ENCODE results near the gene TIE1.

TIE1 gene

GRCh38 chr1:43312663-43313515 is 12.1 kb downstream of the TIE1 start:
- no peak for DNase-seq

- DNase-seq: no peak
Observed at GRCh38 chr1:43313771-43314170, 13.0 kb downstream of the TIE1 start.

DNA sequence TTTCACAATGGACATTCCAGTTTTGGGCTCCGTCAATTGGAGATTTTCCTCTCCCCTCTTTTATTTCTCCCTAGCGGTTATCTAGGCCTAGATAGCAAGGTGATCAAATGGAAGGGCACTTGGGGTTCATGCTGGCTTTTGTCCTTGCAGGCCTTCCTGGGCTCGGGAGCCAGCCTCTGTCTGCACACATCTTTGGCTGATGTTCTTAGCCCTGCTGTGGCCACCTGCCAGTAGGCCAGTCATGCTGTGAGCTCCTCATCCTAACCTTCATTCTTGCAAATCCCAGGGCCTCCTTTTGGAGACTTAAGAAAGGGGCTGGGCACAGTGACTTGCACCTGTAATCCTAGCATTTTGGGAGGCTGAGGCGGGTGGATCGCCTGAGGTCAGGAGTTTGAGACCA is 13.5 kb downstream of the TIE1 start:
- no peak for DNase-seq

DNA sequence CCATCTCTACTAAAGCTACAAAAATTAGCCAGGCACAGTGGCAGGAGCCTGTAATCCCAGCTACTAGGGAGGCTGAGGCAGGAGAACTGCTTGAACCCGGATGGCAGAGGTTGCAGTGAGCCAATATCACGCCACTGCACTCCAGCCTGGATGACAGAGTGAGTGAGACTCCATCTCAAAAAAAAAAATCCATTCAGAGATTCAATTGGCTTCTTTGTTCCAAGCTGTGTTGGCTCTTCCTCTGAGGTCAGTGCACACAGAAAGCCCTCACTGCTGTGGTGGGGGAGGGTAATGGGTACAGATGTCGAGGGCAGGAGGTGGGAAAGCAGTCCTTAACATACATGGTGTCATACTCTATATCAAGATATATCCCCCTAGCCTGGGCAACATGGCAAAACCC is 14.7 kb downstream of the TIE1 start:
- DNase-seq: no peak

DNA sequence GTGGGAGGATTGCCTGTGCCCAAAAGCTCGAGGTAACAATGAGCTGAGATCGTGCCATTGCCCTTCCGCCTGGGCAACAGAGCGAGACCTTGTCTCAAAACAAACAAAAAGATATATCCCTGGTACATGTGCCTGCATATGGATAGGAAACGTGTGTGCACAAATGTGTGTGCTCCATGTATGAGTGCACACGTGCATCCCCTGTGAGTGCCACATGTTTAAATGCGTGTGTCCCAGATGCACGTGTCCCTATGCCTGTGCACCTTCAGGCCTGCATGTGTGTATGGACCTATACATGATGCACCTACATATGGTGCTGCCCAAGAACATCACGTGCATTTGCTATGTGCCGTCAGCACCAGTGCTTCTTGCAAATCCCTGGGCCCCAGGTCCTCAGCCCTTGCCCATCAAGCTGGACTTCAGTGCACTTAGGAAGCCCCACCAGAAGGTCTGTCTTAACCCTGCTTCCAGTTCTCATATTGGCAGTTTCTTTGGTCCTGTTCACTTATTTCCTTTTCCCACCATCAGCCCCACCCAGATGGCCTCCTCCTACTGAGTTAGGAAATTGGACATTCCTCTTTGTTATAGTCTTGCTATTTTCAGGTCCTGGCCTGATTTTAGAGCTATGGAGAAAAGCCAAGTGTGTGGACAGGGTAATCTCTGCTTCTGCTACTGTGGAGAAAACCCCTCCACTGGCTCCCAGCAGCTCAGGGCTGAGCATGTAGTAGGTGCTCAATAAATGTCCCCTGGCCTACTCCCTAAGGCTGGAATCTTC is 15.4 kb downstream of the TIE1 start:
- no peak for DNase-seq

DNA sequence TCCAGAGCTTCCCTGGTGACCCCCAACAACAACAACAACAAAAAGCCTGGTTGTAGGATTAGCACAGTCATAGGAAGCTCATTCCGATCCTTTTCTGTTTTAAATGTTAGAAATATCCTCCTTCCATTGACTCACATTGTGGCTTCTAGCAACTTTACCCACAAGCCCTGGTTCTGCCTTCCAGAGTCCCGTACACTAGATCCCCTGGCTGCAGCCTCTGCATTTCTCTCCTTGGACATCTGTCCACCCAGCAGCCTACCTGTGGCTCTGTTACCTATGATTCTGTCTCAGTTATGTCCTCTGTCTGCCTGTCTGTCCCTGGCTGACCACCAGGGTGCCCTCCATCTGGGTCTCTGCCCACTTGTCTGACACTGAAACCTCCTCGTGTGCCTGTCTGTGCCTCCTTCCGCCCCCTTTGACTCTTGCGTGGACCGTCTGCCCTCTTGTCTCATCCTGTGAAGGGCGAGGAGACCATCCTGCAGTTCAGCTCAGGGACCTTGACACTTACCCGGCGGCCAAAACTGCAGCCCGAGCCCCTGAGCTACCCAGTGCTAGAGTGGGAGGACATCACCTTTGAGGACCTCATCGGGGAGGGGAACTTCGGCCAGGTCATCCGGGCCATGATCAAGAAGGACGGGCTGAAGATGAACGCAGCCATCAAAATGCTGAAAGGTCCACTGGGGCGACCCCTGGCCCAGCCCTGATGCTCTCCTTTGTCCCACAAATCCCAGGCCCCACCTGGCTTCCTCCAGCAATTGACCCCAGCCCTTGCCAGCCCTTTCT is 16.1 kb downstream of the TIE1 start:
- no peak for DNase-seq

DNA sequence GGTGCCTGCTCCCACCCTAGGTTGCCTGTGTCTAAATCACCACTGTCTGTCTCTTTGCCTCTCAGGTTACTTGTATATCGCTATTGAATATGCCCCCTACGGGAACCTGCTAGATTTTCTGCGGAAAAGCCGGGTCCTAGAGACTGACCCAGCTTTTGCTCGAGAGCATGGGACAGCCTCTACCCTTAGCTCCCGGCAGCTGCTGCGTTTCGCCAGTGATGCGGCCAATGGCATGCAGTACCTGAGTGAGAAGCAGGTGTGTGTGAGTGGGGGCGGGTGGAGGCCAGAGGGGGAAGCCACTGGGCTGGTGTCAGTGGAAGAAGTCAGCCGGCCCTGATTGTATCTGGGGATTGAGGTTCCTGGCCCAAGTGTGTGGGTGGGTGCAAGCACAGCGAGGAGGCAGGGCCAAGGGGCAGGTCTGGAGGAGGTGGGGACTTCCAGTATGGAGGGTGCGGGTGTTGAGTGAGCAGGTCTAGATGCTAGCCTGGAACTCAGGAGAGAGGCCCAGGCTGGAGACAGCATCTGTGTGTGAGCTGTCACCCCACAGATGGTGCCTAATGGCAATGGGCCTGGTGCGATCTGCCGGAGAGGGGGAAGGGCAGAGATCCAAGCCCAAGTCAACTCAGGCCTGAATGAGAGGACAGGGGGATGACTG is 17.2 kb downstream of the TIE1 start:
- no peak for DNase-seq

- DNase-seq: no peak
Observed at GRCh38 chr1:43318831-43319230, 18.0 kb downstream of the TIE1 start.

DNA sequence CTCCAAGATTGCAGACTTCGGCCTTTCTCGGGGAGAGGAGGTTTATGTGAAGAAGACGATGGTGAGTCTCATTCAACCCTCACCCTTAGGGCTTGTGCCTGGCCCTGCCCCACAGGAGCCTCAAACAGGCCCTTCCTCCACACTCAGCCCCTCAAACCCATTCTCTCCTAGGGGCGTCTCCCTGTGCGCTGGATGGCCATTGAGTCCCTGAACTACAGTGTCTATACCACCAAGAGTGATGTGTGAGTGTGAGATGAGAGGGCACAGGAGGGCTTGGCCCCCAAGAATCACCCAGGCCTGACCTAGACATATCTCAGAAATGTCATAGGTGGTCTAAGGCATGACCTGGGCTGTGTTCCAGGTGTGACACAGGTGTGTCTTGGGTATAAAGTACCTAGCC is 18.5 kb downstream of the TIE1 start:
- DNase-seq: no peak

GRCh38 chr1:43319766-43320165 is 19.0 kb downstream of the TIE1 start:
- no peak for DNase-seq

DNA sequence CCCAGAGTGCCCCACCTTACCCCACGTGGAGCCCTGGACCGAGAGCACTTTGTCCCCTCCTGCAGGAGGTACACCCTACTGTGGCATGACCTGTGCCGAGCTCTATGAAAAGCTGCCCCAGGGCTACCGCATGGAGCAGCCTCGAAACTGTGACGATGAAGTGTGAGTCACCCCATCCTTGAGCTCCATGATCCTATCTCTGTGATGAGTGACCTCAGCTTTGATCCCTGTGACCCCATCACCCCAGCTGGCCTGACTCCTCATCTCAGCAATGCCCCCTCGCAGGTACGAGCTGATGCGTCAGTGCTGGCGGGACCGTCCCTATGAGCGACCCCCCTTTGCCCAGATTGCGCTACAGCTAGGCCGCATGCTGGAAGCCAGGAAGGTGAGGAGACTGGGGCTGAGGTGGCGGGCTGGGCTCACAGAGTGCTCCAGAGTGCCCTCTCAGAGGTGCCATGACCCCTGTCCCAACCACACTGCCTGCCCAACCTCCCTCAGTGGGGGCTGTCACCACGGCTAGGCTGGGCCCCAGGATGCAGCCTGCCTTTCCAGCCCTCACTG is 20.6 kb downstream of the TIE1 start:
- no peak for DNase-seq

- DNase-seq: no peak
Observed at GRCh38 chr1:43322506-43322905, 21.7 kb downstream of the TIE1 start.

DNA sequence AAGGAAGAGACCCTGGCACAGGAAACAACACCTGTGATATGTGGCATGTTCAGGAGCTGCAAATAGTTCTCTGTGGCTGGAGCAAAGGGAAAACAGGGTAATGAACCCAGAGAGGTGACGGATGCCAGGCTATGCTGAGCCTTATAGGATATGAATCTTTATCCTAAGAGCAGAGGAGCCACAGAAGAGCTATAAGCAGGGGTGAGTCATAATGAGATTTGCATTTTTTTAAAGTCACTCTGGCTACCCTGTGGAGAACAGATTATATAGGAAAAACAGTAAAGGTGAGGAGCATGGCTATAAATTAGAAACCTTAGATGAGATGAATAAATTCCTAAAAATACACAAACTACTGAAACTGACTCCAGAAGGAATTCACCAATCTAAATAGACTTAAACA is 24.0 kb downstream of the TIE1 start:
- no peak for DNase-seq

- DNase-seq: no peak
Observed at GRCh38 chr1:43325381-43325780, 24.6 kb downstream of the TIE1 start.

- DNase-seq: no peak
Observed at GRCh38 chr1:43327549-43328292, 26.9 kb downstream of the TIE1 start.

DNA sequence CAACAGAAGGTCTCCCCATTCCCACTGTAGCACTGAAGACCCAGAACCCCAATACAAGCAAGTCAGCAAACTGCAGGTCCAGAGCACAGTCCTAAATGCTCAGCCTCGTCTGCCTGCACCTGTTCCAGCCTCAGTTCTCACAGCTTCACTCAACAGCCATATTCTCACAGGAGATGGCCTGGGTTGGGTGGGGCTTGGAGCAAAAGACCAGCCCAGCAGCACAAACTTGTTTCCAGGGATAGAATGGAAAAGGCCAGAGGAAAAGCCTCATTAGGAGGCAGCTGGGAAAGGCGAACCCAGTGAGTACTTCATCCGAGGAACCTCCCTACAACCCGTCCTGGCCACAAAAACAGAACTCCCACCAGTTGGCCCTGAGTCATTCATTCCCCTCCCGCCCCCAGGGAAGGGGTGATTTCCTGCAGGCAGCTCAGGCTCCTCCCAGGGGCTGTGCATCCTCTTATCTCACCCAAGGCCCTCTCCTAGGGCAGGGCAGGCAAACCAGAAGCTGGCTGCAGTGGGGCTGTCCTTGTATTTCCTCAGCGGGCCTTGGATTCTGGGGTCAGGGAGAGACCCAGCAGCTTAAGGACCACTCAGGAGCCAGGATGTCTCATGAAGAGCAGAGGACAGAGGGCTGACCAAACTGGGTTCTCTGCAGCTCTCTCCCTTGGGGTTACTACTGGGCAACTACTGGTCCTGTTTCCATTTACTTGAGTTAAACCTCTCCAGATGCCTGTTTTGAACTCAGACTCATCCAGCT is 29.4 kb downstream of the TIE1 start:
- DNase-seq: peak; percentile 59

DNA sequence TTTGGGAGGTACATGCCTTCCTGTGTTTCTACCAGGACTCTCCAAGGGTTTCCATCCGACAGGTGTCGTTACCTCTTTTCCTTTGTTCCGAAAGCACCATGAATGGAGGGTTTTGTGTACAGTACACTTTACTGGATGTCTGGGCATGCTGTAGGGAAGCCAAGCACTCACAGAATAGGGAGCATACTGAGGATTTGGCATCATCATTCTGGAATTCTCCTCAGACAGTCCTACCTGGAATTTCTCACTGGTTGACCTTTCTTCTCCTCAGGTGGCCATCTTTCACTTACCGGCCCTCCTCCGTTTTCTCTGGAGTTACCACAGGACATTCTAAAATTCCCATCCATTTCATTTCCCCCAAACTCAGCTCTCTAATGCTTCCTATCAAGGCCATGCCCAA is 30.9 kb downstream of the TIE1 start:
- no peak for DNase-seq

DNA sequence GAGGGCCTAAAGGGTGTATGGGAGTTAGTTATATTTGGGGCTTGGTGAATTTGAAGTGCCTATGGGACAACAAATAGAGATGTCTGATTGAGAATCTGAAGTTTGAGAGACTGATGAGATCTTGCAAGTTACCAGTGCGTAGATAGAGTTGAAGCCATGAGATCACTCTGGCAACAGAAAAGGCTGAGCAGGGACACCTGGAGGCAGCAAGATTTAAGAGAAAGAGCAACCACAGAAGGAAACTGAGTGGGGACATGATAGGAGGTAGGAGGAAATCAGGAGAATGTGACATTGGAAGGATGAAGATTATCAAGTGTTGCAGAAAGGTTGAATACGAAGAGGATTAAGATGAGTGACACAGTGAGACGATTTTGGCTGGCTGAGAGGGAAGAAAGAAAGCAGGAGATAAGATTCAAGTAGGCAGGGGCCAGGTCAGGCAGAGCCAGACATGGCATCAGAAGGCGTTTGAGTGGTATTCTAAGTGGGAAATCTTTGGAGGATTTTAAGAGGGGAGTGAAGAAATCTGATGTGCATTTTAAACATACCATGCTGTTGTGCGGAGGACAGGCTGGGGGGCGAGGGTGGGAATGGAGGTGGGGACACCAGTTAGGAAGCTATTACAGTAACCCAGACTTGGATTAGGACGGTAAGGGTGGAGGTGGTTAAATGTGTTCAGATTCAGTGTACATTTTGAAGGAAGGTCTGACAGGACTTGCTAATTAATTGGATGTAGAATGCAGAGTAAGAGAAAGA is 33.8 kb downstream of the TIE1 start:
- no peak for DNase-seq

DNA sequence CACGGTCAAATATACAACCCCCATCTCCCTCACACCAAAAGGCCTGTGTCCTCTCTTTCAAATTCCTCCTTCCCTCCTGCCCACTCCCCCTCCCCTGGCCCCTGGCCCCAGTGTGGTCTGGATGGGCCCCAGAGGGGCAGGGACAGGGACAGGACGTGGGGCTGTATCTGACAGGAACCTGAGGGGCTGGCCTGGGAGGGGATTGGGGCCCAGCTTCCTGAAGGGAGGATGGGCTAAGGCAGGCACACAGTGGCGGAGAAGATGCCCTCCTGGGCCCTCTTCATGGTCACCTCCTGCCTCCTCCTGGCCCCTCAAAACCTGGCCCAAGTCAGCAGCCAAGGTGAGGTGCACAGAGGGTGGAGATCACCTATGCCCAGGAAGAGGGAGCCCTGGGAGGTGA is 36.8 kb downstream of the TIE1 start, which contains the start of gene MPL:
MPL (plus strand) TSS at position 231 of the 400 bp plus-strand sequence; CDS start at position 262, 31 bp downstream.
- DNase-seq: no peak

DNA sequence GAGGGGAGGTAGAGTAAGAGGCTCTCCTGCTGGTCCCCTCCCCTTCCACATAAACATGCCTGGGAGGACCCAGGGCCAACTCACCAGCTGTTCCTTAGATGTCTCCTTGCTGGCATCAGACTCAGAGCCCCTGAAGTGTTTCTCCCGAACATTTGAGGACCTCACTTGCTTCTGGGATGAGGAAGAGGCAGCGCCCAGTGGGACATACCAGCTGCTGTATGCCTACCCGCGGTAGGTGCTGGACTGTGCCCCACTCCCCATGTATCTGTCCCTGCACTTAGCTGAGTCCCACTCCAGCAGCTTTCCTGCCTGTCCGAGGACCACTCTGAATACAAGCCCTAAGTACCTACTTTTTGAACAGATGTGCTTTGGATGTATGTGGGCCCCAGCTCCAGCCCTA is 37.2 kb downstream of the TIE1 start:
- no peak for DNase-seq

Measured in left hindlimb (tissue), 1 donor.